Activated CD4-positive, alpha-beta memory T cell treated with anti-CD3 and anti-CD28 coated beads for 36 hours (primary cell): ENCODE results near the gene CABP4. TPM values are rescaled to one million over a fixed set of nuclear protein-coding genes. Genes with fewer than 3 reads are reported as not detected.

Source experiments
- CTCF ChIA-PET: fragments of 350-600 bp; sonication (Branson Sonifier 250); formaldehyde crosslinking; loops from one replicate; lab custom pipeline; 2021; ENCODE audit warnings: antibody characterized with exemption, inconsistent platforms; lab: Charles Lee
- POLR2A ChIA-PET: fragments of 350-600 bp; sonication (Branson Sonifier 250); formaldehyde crosslinking; loops from one replicate; lab custom pipeline; 2021; ENCODE audit warnings: antibody characterized with exemption; lab: Charles Lee
- DNase-seq: peaks from one replicate; pipeline ENCODE4 v3.0.0-alpha.2; 2020
- H3K27ac Mint-ChIP-seq: one replicate; pipeline ENCODE4 v1.8.0; 2021; ENCODE audit warnings: mixed read lengths
- H3K27me3 Mint-ChIP-seq: one replicate; pipeline ENCODE4 v1.8.0; 2021; ENCODE audit warnings: mixed read lengths
- H3K36me3 Mint-ChIP-seq: one replicate; pipeline ENCODE4 v1.8.0; 2021; ENCODE audit warnings: mixed read lengths
- H3K4me1 Mint-ChIP-seq: one replicate; pipeline ENCODE4 v1.8.0; 2021; ENCODE audit warnings: low read depth, mixed read lengths
- H3K4me3 Mint-ChIP-seq: one replicate; pipeline ENCODE4 v1.8.0; 2021; ENCODE audit warnings: mild to moderate bottlenecking, mixed read lengths
- H3K9me3 Mint-ChIP-seq: one replicate; pipeline ENCODE4 v1.8.0; 2021; ENCODE audit warnings: mixed read lengths
- intact Hi-C: fragments of 100-400 bp; cut with micrococcal nuclease; formaldehyde crosslinking; loops from one replicate; pipeline ENCODE4 v1.15.1; 2023
- total RNA-seq, 2 experiments: library from RNA; stranded (reverse); gene quantifications; one replicate each; pipeline ENCODE4 v1.2.3, GENCODE V29; 2021

CABP4 gene
- total RNA-seq, 2 experiments from 2014 or later, result 1.0 to 1.2 TPM

DNA sequence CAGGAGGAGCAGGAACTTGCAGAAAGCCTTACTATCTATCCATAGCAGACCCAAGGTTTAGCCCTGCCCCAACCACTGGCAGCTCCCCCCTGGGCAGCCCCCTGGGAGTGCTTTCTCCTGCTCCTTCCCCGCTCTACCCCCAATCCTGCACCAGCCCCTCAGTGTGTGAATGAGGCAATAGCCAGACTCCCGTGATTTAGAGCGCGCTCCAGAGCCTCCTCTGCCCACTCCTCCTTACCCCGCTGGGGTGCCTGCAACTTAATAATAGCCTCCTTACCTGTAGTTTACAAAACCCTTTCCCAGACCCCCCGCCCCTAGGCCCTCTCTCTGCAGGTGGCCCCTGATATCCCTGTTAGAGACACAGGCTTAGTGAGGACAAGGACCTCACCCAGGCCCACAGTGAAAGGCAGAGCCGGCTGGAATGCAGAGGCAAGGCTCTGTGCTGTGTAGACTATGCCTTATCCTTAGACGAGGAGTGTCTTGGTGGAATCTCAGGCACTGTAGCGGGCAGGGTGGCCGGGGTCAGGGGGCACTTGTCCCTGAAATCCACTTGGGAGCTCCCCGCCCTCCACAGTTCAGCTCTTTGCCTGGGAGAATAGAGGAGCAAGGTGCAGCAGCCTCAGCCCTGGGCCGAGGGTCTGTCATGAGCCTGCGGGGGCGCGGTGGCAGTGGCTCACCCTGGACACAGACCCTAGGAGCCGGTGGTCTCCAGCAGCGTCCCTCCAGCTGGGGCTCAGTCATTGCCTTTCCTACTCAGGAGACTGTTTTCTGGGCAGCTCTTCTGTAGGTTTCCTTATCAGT, 44.0 kb upstream of the CABP4 start:
- POLR2A ChIA-PET, result interaction anchor here (1.9 to 2.8 kb wide), 2 partner anchors 8 to 9 kb away, joined by 6 to 19 read pairs; partner anchors contain the start of genes PPP1CA and TBC1D10C
- CTCF ChIA-PET, result interaction anchor here (1.3 kb wide), 1 partner anchor 10 kb away, joined by 4 read pairs; no protein-coding TSS in a partner anchor
- Mint-ChIP-seq H3K4me3 (no peak overlapping the region), H3K27me3 (no peaks in the 10 kb centered on the region), H3K36me3 (peaks cover 28% of the 10 kb centered on the region), H3K27ac (peak overlapping the region; percentile 90), H3K9me3 (no peaks in the 10 kb centered on the region), H3K4me1 (peaks cover 75% of the 10 kb centered on the region)
- intact Hi-C loops, result no loop called here
- DNase-seq, result no peak

DNA sequence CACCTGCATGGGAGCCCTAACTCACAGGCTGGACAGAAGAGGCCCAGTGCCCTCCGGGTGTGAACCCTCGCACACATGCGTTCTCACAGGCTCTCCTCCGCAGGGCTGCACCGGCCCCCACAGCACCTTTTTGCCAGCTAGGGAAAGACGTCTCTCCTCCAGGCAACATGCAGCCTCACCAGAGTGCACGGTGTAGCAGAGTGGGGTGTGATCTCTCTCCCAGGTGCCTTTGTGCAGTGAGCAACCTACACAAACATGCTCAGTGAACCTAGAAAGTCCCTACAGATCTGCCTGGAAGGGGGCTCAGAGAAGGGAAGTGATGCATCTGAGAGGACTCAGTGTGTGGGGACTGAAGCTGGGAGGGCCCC, 43.4 kb upstream of the CABP4 start:
- H3K9me3 Mint-ChIP-seq, result no peaks in the 10 kb centered on the region
- peak overlapping the region; percentile 90 for H3K27ac Mint-ChIP-seq
- no peak overlapping the region for H3K4me3 Mint-ChIP-seq
- peaks cover 75% of the 10 kb centered on the region for H3K4me1 Mint-ChIP-seq
- POLR2A ChIA-PET, result interaction anchor here (1.2 to 2.8 kb wide), 5 partner anchors 9 to 59 kb away, joined by 3 to 19 read pairs (median 6); partner anchors contain the start of genes POLD4, PPP1CA, PTPRCAP and RPS6KB2
- DNase-seq, result peak; percentile 49
- intact Hi-C loops, result no loop called here
- H3K36me3 Mint-ChIP-seq, result peaks cover 23% of the 10 kb centered on the region
- CTCF ChIA-PET, result interaction anchor here (1.3 kb wide), 1 partner anchor 11 kb away, joined by 4 read pairs; no protein-coding TSS in a partner anchor
- no peaks in the 10 kb centered on the region for H3K27me3 Mint-ChIP-seq

DNA sequence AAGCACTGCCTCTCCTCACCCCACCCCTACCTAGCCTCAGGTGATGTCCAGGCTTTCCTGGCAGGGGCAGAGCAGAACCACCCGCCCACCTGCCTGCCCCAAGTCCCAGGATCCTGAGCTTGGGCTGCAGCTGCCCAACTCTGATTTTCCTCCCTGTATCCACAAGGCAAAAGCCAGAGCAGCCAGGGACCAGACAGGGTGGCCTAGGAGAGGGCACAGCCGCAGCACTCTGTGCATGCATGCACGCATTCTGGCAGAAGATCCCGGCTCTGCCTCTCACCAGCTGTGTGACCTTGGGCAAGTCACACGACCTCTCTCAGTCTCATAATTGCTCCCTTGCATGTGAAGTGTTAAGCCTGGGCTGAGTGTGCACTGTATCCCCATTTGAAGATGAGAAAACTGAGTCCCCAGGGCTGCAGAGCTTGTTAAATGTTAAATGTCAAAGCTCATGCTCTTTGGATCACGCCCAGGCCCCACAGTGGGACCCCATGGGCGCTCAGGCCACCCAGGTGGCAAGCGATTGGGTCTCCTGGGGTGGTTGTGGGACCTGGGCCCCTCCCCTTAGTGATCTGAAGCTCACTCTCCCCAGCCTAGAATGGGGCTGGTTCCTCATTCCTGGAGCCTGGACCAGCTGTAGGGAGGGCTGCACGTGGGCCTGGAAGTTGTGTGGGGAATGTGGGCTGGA, 42.5 kb upstream of the CABP4 start:
- ChIA-PET CTCF (interaction anchor here (1.0 to 1.4 kb wide), 4 partner anchors 11 to 27 kb away, joined by 3 to 4 read pairs (median 4); partner anchors contain the start of gene PPP1CA), POLR2A (interaction anchor here (0.6 to 2.8 kb wide), 7 partner anchors 10 to 72 kb away, joined by 3 to 19 read pairs (median 4); partner anchors contain the start of genes POLD4, PPP1CA, PTPRCAP and RPS6KB2)
- peak overlapping the region; percentile 90 for H3K27ac Mint-ChIP-seq
- no peak for DNase-seq
- H3K4me1 Mint-ChIP-seq, result peaks cover 73% of the 10 kb centered on the region
- intact Hi-C loops, result no loop called here
- H3K9me3 Mint-ChIP-seq, result no peaks in the 10 kb centered on the region
- no peak overlapping the region for H3K4me3 Mint-ChIP-seq
- peaks cover 14% of the 10 kb centered on the region for H3K36me3 Mint-ChIP-seq
- no peaks in the 10 kb centered on the region for H3K27me3 Mint-ChIP-seq

DNA sequence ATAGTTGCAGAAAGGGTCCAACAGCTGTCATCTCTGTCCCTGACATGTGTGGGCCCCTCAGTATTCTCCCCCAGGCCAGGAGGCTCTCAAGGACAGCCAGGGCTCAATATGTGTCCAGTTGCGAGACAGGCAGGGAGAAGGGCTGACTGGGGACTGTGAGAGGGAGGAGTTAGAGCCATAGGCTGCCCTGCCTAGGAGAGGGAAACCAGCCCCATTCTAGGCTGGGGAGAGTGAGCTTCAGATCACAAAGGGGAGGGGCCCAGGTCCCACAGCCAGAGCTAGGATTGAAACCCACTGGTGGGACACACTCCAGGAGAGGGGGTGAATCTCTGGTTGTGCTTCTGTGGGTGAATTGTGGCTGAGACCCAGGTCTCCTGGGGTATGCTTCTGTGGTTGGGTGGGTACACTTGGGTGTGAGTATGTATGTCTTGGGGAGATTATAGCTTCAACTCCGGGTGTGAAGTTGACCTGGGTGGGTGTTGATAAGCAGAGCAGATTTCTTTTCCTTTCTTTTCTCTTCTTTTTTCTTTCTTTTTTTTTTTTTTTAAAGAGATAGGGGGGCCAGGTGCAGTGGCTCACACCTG, 41.8 kb upstream of the CABP4 start:
- Mint-ChIP-seq H3K27me3 (no peaks in the 10 kb centered on the region), H3K36me3 (peaks cover 10% of the 10 kb centered on the region), H3K4me1 (peaks cover 73% of the 10 kb centered on the region), H3K27ac (peak overlapping the region; percentile 6), H3K4me3 (no peak overlapping the region), H3K9me3 (no peaks in the 10 kb centered on the region)
- intact Hi-C loops, result no loop called here
- CTCF ChIA-PET, result interaction anchor here (0.6 to 1.4 kb wide), 4 partner anchors 12 to 55 kb away, joined by 3 to 4 read pairs (median 3); partner anchors contain the start of gene PPP1CA
- no peak for DNase-seq
- POLR2A ChIA-PET, result interaction anchor here (0.6 to 2.8 kb wide), 6 partner anchors 10 to 71 kb away, joined by 3 to 19 read pairs (median 4); partner anchors contain the start of genes PPP1CA, PTPRCAP and TBC1D10C

DNA sequence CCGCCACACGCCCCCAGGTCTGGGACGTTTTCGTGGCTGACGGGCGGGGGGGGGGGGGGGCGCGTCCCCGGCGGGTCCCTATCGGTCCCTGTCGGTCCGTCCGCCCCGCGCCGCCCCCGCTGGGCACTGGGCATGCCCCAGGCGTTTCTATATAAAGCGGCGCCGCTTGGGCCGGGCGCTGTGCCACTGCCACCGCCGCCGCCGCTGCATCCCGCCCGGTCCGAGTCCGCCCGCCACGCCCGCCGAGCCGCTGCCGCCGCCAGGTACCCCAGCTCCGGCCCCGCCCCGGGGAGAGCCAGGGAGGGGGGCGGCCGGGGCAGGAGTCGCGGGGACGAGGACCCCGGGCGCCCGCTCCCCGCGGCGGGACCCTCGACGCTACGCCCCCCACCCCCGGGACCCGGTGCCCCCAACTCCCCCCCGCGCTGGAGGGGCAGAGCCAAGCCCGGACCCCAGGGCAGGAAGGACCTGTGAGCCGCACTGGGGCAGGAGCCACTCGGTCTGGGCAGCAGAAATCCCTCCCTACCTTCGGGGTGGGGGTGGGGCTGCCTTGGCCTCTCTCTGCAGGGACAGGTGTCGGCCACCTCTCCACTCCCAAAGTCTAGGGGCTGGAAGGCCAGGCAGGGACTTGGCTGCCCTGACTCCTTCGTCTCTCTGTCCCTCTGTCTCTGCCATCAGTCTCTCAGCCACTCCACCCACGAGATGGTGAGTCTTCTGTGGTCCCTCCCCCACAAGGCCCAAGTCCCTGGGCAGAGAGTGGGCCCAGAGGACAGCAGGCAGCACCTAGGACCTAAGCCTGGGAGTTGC, 39.5 kb upstream of the CABP4 start, which contains the start of gene CARNS1:
Gene CARNS1 (plus strand): TSS at position 178 of the 804 bp plus-strand sequence. CDS start 522 bp downstream, at position 700.
- no peaks in the 10 kb centered on the region for H3K36me3 Mint-ChIP-seq
- H3K27me3 Mint-ChIP-seq, result no peaks in the 10 kb centered on the region
- H3K4me3 Mint-ChIP-seq, result peak within 1 kb of the TSS; percentile 66
- peak within 1 kb of the TSS; percentile 84 for H3K27ac Mint-ChIP-seq
- ChIA-PET CTCF (interaction anchor here (0.6 to 1.2 kb wide), 2 partner anchors 12 to 14 kb away, joined by 3 to 7 read pairs; partner anchors contain the start of genes PPP1CA and TBC1D10C), POLR2A (interaction anchor here (0.9 to 1.9 kb wide), 2 partner anchors 11 to 24 kb away, joined by 3 to 8 read pairs; partner anchors contain the start of gene RAD9A)
- H3K9me3 Mint-ChIP-seq, result no peaks in the 10 kb centered on the region
- no peak for DNase-seq
- peaks cover 67% of the 10 kb centered on the region for H3K4me1 Mint-ChIP-seq
- intact Hi-C loops, result no loop called here

DNA sequence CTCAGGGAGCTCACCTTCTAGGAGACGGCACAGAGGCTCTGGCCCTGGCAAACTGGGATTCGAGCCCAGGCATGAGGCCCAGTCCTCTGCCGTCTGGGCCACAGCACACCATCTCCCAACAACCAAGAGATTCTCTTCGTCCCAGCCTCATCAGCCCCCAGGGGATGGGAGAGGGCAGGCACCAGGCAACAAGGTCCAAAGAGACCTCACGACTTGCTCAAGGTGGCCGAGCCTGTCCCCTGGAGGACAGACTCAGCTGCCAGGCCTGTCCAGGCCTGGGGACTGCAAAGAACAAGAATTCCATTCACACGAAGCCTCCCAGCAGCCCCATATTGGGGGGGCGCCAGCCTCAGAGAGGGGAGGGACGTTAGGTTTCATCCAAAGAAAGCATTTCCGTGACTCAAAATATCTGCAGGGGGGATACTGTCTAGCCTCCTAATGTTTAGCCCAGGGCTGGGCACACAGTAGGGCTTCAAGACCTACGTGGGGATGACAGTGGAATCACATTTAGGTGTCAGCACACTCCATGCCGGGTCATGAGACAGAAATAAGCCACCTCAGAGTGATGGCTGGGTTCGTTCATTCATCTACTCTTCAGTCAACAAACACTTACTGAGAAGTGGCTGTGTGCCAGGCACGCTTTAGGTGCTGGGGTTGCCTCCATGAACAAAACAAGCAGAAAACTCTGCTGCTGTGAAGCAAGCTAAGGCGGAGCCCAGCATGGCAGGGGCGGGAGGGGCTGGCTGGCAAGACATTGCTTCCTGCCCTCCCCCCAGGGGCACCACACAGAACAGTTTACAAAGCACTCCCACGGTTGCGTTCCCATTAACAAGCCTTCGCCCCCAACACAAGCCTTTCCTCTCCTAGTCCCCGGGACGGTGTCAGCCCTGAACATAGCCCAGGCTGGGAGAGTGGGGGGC, 38.5 kb upstream of the CABP4 start:
- Mint-ChIP-seq H3K4me1 (peaks cover 62% of the 10 kb centered on the region), H3K4me3 (peak overlapping the region; percentile 58), H3K9me3 (no peaks in the 10 kb centered on the region), H3K27ac (peak overlapping the region; percentile 84), H3K36me3 (no peaks in the 10 kb centered on the region), H3K27me3 (no peaks in the 10 kb centered on the region)
- ChIA-PET CTCF (interaction anchor here (1.1 to 1.2 kb wide), 3 partner anchors 15 to 25 kb away, joined by 3 to 7 read pairs (median 3); partner anchors contain the start of genes PPP1CA and RAD9A), POLR2A (interaction anchor here (0.7 to 1.9 kb wide), 3 partner anchors 12 to 20 kb away, joined by 3 to 8 read pairs (median 3); partner anchors contain the start of gene PTPRCAP)
- DNase-seq, result peak; percentile 76
- intact Hi-C loops, result loop anchor here (1.0 kb wide), 1 partner anchor 90 kb away; no protein-coding TSS in a partner anchor

DNA sequence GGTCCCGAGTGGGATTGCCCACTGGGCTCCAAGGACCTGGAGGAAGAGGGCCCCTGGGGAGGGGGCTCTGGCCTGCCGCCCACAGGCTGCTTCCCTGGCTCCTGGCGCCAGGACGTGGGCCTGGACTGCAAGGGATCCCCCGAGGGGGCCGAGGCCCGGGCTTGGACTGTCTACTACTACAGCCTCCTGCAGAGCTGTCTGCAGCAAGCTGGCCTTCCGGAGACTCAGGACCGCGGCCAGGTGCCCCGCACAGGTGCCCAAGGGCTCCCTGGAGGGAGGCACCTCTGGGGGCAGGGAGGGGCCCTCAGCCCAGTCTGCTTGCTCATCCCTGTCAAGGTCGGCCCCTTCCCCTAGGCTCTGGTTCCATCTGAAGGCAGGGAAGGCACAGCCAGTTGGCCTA, 37.7 kb upstream of the CABP4 start:
- H3K27me3 Mint-ChIP-seq, result no peaks in the 10 kb centered on the region

DNA sequence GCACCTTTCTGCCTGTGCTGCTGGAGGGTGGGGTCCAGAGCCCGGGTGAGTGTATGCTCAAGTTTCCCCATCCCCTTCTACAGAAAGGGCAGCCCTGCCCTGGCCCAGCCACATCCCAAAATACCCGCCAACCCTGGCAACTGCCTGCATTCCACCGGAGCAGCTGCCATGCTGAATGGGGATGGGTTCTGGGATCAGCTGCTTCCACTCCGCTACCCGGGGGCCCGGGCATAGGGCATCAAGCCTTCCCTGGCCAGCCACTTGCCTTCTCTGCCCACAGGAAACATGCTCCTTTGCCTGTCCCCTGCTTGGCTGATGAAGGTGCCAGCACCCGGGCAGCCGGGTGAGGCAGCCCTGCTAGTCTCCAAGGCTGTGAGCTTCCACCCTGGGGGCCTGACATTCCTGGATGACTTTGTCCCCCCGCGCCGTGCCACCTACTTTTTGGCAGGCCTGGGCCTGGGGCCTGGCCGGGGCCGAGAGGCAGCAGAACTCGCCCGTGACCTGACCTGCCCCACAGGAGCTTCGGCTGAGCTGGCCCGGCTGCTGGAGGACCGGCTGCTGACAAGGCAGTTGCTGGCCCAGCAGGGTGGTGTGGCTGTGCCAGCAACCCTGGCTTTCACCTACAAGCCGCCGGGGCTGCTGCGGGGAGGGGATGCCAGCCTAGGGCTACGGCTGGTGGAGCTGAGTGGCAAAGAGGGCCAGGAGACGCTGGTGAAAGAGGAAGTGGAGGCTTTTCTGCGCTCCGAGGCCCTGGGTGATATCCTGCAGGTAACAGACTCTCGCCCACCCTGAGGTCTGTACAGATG, 36.5 kb upstream of the CABP4 start:
- POLR2A ChIA-PET, result interaction anchor here (0.8 to 1.6 kb wide), 8 partner anchors 10 to 66 kb away, joined by 3 to 11 read pairs (median 4); partner anchors contain the start of genes PPP1CA, RPS6KB2 and TBC1D10C
- H3K27me3 Mint-ChIP-seq, result no peaks in the 10 kb centered on the region
- H3K4me3 Mint-ChIP-seq, result peak overlapping the region; percentile 50
- H3K36me3 Mint-ChIP-seq, result no peaks in the 10 kb centered on the region
- intact Hi-C loops, result no loop called here
- peaks cover 43% of the 10 kb centered on the region for H3K4me1 Mint-ChIP-seq
- no peaks in the 10 kb centered on the region for H3K9me3 Mint-ChIP-seq
- peak overlapping the region; percentile 45 for H3K27ac Mint-ChIP-seq
- no peak for DNase-seq
- CTCF ChIA-PET, result interaction anchor here (1.2 to 2.3 kb wide), 4 partner anchors 11 to 68 kb away, joined by 3 to 7 read pairs (median 5); partner anchors contain the start of gene PPP1CA

More for the DNA sequence above, 37.7 kb upstream of the CABP4 start:
- DNase-seq, result no peak
- POLR2A ChIA-PET, result interaction anchor here (0.7 to 1.6 kb wide), 3 partner anchors 10 to 20 kb away, joined by 3 to 7 read pairs (median 3); partner anchors contain the start of gene PTPRCAP
- H3K9me3 Mint-ChIP-seq, result no peaks in the 10 kb centered on the region
- CTCF ChIA-PET, result interaction anchor here (1.1 to 2.3 kb wide), 5 partner anchors 12 to 66 kb away, joined by 3 to 6 read pairs (median 3); partner anchors contain the start of genes PPP1CA and RAD9A
- H3K36me3 Mint-ChIP-seq, result no peaks in the 10 kb centered on the region
- no peak overlapping the region for H3K4me3 Mint-ChIP-seq
- intact Hi-C loops, result loop anchor here (1.0 kb wide), 1 partner anchor 89 kb away; no protein-coding TSS in a partner anchor
- peaks cover 54% of the 10 kb centered on the region for H3K4me1 Mint-ChIP-seq
- H3K27ac Mint-ChIP-seq, result peak overlapping the region; percentile 84
